SKM-1 (cell line): ENCODE measurements around the gene TEX28.
"Not testable (repeated sequence)": the region's sequence is repeated elsewhere in the genome, so short reads cannot be mapped to it uniquely, and the experiment has no call there.

ENCODE experiments used
- DNase-seq: peaks from one replicate; lab custom pipeline; 2025; ENCODE audit not compliant: unreplicated experiment; lab: John Stamatoyannopoulos, UW

TEX28 gene, protein sequence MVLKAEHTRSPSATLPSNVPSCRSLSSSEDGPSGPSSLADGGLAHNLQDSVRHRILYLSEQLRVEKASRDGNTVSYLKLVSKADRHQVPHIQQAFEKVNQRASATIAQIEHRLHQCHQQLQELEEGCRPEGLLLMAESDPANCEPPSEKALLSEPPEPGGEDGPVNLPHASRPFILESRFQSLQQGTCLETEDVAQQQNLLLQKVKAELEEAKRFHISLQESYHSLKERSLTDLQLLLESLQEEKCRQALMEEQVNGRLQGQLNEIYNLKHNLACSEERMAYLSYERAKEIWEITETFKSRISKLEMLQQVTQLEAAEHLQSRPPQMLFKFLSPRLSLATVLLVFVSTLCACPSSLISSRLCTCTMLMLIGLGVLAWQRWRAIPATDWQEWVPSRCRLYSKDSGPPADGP

DNA sequence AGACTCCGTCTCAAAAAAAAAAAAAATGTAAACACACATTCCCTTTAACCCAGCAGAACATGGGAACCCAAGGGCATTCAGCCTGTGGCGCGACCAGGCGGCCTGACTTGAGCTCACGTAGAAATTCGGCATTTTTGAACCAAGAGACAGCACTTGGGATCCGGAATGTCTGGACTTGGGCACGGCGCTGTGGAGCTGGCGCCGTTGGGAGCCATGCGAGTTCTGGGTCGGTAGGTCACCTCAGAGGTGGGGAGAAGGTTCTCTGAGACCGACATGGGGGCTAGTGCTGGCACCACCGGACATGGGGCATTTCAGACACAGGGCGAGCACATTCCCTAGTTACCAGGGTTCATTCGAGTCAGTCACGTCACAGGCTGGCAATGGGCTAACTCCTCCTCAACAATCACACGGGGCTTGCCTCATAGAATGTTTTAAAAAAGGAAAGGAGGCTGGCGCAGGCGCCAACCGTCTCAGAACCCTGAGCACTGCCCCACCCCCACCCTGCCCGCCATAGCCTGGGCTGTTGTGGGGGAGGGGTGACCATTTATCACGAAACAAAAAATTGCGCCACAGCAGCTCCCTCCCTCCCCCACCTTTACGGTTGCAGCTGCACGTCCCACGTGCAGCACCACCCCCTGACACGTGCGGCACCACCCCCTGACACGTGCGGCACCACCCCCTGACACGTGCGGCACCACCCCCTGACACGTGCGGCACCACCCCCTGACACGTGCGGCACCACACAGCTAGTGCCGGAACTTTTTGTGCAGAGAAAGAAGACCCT, at the start of gene TEX28:
Gene TEX28 (minus strand): TSS at position 334 of the 784 bp plus-strand sequence. CDS start 3,007 bp downstream, outside the sequence.
- no peak for DNase-seq

DNA sequence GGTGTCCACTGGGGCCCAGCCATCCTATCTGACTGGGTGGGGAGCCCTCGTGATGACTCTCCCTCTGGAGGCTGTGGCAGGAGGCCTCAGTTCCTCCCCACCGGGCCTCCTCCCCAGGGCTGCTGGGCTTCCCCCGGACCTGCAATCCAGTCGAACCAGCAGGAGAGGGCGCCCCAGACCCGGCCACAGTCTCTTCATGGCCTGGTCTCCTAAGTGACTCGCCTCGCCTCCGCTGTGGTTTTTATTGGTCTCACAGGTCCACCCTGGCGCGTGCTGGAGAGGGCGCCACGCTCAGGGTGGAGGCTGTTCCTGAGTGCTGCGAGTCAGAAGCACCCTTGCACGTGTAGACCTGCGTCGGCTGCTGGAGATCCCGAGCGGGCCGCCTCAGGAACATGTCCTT, 48.7 kb upstream of the TEX28 start:
- DNase-seq, result not testable (repeated sequence)

DNA sequence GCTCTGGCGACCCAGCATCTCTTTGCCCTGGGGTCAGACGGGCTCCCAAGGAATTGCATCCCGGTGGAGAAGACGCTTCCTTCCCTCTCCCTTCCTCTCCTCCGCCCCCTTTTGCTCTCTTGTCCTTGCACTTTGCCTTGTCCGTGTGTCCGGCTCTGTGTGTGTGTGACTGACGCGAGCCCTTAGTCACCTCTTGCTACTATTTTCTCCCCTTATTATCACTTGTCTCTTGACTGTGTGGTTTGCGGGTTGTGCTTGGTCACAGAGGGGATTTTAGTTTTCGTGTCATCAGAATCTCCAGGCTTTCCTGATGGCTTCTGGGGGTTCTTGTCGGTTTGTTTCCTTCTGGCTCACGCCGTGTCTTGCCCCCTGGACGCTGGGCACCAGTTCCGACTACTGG, 48.1 kb upstream of the TEX28 start:
- not testable (repeated sequence) for DNase-seq

DNA sequence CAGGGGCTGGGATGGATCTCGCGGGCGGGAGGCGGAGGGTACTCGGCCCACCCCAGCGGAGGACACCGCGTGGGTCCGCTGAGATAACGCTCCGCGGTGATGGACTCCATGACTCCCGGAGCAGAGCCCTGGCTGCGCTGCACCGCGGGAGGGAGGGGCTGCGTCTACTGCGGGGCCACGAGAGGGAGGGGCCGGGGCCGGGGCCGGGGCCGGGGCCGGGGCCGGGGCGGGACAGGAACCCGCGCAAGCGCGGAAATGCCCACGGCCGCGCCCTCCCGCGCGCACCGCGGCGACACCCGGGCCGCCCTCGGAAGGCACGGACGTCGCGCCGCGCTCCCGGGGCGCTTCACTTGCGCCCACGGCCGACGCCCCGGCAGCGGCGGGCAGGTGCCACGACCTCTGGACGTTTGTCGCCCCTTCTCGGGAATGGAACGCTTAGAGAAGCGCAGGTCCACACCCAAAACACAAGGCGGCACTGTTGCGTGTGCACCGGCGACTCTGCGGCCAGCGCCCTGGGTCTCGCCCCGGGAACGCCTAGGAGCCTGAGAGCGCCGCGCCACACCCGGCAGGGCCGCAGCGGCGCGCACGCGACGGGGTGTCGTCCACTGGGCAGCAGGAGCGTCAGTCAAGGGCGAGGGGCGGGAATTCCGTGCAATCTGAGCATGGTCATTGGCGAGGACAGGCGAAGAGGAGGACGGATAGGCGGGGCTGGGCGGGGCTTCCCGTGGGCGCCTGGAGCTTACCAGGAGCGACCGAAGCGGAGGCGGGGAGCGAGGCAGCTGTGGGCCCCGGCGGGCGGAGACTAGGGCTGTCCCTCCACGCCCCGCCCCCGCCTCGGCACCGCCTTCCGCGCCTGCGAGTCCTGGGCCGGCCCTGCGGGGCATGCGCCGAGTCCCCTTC, 46.7 kb upstream of the TEX28 start:
- not testable (repeated sequence) for DNase-seq

DNA sequence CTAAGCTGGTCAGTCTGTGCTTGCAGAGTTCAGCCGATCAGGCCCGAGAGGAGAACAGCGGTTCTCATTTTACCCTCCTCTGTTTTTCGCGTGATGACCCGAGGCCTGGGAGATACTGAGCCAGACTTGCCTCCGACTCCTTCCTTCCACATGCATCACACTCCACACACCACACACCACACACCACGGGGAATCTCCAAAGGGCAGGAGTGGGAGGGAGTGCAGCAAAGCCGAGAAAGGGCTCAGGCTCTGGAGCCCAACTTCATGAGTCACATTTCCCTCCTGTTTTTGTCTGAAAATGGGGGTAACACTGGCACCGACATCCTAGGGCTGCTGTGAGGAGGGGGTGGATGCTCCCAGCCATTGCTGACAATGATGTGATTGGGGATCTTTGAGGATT, 39.6 kb upstream of the TEX28 start:
- no peak for DNase-seq

DNA sequence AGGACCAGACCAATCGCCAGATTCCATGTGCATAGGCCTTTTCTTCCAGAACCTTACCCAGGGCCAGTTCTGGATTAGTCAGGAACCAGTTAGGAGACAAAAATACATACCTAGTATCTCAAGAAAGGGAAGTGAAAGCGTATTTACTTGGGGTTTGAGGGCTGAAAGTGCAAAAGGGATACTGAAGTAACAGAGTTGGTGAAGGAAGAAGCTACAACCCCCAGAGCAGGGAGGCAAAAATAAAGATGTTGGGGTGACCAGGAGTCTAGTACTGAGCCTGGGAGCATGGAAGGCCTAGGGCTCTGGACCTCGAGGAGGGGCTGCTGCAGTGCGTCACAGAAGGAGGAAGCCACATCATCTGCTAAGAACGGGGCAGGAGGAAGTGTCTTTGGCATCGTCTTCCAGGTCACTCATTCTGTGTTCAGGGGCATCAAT, 38.9 kb upstream of the TEX28 start:
- no peak for DNase-seq

DNA sequence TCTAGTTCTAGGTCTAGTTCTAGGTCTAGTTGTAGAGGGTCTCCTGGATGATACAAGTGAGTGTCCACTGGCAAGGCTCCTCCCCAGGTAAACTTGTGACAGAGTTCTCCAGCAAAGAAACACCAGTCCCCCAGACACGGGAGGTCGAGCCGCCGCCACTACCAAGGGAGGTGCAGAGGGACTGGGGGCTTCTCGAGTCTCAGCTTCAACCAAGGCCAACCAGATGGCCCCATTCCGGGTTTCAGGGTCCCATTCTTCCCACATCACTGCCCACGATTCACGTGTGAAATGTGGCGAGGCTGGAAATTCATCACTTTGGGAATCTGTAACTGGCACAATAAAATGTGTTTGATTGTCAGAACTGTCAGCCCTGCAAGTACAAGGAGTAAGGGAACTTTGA, 38.2 kb upstream of the TEX28 start:
- no peak for DNase-seq

DNA sequence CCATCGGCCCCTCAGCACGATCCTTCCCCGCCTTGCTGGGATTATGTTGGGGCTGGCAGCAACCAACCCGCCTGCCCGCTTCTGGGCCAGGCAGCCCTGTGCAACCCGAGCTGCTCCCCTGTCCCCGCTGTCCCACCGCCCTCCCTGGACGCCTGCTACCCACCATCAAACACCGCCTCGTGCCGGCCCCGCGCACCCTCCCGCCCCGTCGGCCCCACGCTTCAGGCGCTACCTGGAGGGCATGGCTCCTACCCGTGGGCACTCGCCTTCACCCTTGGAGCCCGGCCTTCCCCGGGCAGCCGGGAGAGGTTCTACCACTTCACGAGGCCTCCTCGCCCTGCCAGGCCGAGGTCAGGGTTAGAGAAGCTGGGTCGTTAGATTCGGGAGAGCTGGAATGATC, 37.6 kb upstream of the TEX28 start:
- no peak for DNase-seq

DNA sequence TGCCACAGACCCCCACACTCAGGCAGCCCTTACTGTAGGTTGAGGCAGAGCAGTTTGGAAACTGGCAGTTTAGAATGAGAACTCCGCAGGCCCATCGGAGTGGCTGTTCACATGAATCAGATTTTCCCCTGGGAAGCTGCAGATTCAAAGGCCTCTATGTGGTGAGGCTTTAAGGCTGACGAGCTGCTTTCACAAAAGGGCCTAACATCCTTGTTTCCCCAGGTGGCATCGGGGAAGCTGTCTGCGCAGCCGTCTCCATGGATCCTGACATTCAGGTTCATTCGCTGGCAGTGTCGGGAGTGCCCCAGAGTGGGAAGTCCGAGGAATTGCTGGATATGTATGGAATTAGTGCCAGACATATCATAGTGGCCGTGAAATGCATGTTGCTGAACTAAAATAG, 34.4 kb upstream of the TEX28 start:
- no peak for DNase-seq

DNA sequence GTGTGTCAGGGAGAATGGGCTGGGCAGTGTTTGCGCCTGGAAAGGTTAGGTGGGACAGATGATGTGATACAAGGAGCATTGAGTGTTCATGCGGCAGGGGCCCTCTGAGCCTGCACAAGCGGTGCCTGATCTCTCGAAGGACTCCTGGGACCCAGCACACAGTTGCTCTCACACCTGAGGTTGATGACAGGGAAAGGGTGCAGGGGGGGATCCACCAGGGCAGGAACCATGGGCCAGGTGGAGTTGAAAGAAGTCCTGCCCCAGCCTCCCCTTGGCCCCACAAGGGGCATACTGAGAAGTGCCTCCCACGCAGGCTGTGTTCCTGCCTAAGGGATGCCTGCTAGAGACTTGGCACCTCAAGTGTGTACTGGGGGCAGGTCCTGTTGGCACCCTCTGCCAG, 33.7 kb upstream of the TEX28 start:
- DNase-seq, result no peak

DNA sequence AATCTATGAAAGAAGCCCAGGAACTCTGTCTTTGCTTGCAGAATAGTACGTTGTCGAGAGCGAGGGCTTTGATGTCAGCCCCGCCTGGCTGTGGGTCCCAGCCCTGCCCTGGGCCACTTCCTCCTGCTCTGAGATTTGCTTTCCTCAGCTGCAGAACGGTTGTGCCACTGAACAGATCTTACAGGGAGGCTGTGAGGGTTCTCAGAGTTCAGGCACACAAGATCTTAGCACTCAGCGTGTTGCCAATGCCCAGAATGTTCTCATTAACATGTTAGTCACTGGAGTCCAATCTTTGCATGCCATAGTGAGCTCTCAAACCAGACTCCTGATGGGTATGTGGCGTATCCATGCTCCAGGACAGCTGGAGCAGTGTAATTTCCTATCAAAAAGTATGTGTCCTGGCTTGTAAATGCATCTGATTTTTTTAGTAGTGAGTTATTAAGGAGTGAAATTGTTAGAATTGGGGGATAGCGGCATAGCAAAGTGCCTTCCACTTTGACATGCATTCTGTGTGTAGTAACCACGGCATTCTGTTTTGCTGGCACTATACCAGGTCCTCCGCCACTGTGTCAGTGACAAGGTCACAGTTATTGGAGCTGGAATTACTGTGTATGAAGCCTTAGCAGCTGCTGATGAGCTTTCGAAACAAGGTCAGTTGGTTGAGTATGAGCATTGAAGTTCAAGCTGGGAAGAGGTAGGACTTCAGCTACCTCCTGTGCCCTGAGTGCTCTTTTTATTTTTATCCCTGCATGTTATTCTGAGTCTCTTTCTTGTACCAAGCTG, 32.3 kb upstream of the TEX28 start:
- no peak for DNase-seq

DNA sequence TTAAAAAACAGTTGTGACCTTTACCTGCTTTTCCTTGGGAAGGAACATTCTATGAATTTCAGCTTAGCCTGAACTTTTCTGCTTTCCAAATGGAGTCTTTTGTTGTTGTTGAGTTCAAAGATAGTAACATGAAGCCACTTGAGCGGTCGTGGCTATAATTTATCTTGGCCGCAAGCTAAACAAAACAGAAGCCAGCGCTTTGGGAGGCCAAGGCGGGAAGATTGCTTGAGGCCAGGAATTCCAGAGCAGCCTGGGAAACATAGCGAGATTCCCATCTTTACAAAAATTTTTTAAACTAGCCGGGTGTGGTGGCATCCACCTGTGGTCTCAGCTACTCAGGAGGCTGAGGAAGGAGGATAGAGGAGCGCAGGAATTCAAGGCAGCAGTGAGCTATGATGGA, 30.6 kb upstream of the TEX28 start:
- no peak for DNase-seq

DNA sequence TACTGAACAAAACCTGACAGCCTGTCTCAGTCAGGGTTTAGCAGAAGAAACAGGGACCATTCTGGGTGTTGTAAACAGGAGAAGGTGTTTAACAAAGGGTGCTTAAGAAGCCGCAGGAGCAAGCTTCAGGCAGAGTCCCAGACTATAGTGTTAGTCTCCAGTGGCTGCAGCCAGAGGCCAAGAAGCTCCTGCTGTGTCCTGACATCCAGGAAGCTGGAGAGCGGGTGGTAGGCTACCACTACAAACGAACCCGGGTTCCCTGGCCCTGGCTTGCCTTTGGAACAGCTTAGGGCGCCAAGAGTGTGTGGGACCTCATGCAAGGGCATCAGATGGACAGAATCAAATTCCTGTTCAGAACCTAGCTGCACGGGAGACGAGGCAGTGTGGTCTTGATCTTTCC, 28.6 kb upstream of the TEX28 start:
- no peak for DNase-seq

DNA sequence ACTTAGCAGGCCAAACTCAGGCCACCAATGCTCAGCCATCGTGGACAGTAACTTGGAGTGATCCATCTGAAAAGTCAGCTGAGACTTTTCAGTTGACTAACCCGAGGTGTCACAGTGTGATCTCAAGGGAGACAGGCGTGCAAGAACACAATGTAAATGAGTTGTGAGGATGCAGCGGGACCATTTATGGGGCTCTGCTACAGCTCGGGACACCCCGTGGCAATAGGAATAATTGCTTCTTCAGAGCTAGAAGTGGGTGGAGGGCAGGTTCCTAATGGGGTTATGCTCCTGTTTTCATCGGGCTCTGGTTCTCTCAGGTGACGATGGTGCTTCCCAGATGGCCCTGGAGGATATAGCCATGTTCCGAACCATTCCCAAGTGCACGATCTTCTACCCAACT, 28.0 kb upstream of the TEX28 start:
- DNase-seq, result no peak

DNA sequence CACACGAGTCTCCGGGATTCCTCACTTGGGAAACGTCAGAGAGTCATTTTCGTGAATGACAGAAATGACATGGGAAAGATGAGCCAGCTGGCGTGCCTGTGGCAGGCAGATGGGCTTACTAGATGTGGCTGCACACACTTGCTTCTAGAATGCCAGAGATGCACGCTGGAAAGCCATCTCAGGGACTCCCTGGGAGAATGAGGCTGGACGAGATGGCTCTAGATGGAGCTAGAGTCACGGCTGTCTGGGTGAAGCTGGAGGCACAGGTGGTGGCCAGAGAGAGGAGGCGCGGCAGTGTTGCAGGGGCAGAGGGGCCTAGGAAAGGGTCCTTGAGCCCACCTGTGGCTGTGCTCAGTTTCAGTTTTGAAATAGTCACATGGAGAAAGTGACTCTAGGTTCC, 26.7 kb upstream of the TEX28 start:
- DNase-seq, result no peak

DNA sequence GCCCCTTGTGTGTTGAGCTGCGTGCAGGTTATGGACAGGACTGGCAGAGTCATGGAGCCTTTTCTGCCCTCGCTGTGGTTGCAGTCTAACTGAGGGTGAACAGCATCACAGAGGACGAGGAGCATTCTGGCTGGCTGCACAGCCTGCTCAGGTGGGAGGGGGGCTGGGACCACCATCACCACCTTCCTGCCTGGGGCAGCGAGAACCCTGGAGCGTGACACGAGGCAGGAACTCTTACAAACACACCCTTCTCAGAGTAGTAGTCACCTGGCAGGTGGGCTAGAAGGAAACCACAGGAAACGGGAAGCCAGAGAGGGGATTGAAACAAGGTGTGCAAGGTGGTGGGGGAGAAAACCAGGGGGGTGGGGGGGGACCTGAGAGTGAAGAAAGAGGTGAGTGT, 26.2 kb upstream of the TEX28 start:
- no peak for DNase-seq

DNA sequence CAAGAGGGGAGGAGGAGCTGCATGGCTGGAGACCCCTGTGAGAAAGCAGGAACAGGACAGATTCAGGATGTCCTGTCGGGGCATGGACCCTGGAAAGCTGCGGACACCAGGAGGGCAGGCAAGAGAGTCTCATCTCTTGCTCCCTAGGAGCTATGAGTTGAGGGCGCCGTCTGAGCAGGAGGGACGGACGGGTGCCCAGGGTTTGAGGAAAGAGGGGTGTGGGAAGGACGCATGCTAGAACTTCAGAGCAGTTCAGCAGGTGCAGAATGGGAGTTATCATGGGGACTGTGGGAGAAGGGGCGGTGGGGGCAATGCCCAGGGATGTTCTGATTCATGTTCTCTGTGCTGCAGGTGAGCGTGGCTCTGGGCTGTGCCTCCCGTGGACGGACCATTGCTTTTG, 25.5 kb upstream of the TEX28 start:
- no peak for DNase-seq

DNA sequence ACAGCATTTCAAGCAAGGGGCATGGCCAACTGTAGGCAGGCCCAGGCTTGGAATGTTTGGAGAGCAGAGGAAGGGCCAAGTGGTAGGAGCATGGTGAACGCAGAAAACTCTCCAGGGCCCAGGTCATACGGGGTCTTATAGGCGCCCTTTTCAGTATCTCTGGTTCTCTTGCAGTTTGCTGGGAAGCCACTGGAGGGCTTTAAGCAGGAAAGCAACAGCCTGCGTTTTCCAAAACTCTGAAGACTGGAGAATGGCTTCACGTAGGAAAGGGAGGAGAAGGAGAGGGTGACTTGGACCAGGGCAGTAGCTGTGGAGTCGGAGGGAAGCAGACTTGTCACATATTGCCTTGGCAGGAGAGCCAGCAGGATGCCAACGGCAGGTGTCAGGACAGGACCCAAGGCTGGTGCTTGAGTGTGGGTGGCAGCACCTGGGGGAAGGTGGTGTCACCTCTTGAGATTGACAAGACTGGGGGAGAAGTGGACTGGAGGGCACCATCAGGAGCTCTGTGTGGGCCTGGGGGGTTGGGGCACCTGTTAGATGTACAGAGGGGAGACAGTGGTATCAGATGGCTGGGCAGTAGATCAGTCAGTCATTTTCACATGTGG, 22.6 kb upstream of the TEX28 start:
- no peak for DNase-seq

DNA sequence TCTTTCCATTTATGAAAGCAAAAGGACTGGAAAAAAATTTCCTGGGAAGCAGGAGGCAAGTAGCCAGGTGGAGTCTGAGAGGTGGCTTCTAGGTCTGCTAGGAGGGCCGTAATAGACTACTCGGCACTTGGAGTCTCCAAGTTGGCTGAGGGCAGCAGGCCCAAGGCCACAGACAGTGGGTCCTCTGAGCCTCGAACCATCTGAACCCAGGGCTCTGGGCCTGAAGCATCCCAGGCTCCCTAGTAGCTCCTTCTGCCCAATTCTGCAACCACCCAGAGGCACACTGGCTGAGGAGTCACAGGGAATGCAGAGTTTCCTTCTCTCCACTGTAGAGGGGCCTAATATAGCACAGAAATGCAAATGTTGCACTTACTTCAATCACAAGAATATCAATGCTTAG, 20.5 kb upstream of the TEX28 start:
- no peak for DNase-seq

DNA sequence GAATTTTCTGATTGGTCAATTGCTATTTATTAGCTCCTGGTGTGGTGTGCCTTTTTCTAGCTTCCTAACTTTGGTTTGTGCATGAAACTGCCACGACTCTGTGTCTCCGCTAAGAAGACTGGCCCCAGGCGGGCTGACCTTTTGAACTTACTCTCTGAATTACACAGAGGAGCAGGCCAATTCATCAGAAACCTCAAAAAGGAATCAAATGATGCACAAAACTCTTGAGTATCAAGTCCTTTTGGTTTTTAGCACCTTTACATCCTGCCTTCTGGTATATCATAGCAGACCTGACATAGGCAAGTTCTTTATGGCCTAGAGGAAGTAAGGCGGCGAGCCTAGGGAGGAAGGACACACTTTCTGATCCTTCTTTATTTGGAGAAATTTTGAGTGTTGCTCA, 18.2 kb upstream of the TEX28 start:
- DNase-seq, result no peak
